Measurements from ENCODE around the gene DOK4.

- TF ChIP-seq CTCF (conservative IDR thresholded peaks at IDR 0.05) (no peak), EZH2 (IDR thresholded peaks at IDR 0.05; ENCODE audit: low read depth) (no peak)
Observed at GRCh38 chr16:57535680-57536305, 49.5 kb upstream of the DOK4 start.
